HepG2 (cell line): ENCODE results near the gene TMPRSS11E. TPM values are rescaled to one million over a fixed set of nuclear protein-coding genes. Genes with fewer than 3 reads are reported as not detected.

Experiments
- AHDC1 ChIP-seq: sonication (generic); formaldehyde crosslinking; IDR thresholded peaks from 2 replicates; pipeline ENCODE4 v1.5.1; 2020; ENCODE audit warnings: mild to moderate bottlenecking, missing genetic modification reagents, borderline replicate concordance
- AKAP8 ChIP-seq: sonication (generic); formaldehyde crosslinking; IDR thresholded peaks from 2 replicates; pipeline ENCODE4 v1.5.1; 2020; ENCODE audit warnings: mild to moderate bottlenecking, missing genetic modification reagents
- E2F2 ChIP-seq: sonication (generic); formaldehyde crosslinking; IDR thresholded peaks from 2 replicates; pipeline ENCODE4 v1.4.0; 2020; ENCODE audit warnings: missing genetic modification reagents, borderline replicate concordance
- ERF ChIP-seq: IDR thresholded peaks from 2 replicates; pipeline ENCODE4 v1.6.1; 2018; ENCODE audit warnings: missing biosample characterization, missing genetic modification reagents
- HNF4G ChIP-seq, 2 experiments: sonication (generic) in 1 of 2; formaldehyde crosslinking in 1 of 2; IDR thresholded peaks; 2 replicates each; pipeline versions ENCODE4 v1.4.0 to v1.6.1; 2011 to 2020; ENCODE audit warnings: borderline replicate concordance in 2 of 2, low read depth in 2 of 2, mild to moderate bottlenecking in 2 of 2, low read length in 1 of 2, missing genetic modification reagents in 1 of 2, moderate library complexity in 1 of 2
- RBFOX2 ChIP-seq: fragments of 200-400 bp; formaldehyde crosslinking; IDR thresholded peaks from 2 replicates; pipeline ENCODE4 v1.6.1; 2017; ENCODE audit warnings: low read depth, mild to moderate bottlenecking, low read length
- SETDB1 ChIP-seq: sonication (generic); formaldehyde crosslinking; IDR thresholded peaks from 2 replicates; pipeline ENCODE4 v1.5.1; 2020; ENCODE audit warnings: missing genetic modification reagents, mild to moderate bottlenecking, borderline replicate concordance
- TAF15 ChIP-seq: fragments of 200-400 bp; formaldehyde crosslinking; IDR thresholded peaks from one replicate; pipeline ENCODE4 v1.6.1; 2018; ENCODE audit warnings: mild to moderate bottlenecking, low read depth, low read length; ENCODE audit not compliant: poor library complexity, severe bottlenecking
- TCF7L2 ChIP-seq: IDR thresholded peaks from 2 replicates; pipeline ENCODE4 v1.6.1; 2011; ENCODE audit warnings: mild to moderate bottlenecking, low read depth, low read length, moderate library complexity
- ZBTB33 ChIP-seq: sonication (generic); formaldehyde crosslinking; IDR thresholded peaks from 2 replicates; pipeline ENCODE4 v1.4.0; 2020; ENCODE audit warnings: missing genetic modification reagents
- ZFP36 ChIP-seq: fragments of 150-350 bp; IDR thresholded peaks from 2 replicates; pipeline ENCODE4 v1.6.1; 2018; ENCODE audit warnings: borderline replicate concordance, low read length, low read depth; ENCODE audit not compliant: partially characterized antibody
- ZFP36L2 ChIP-seq: sonication (generic); formaldehyde crosslinking; IDR thresholded peaks from 2 replicates; pipeline ENCODE4 v1.4.0; 2020; ENCODE audit warnings: missing genetic modification reagents
- ZNF234 ChIP-seq: sonication (generic); formaldehyde crosslinking; conservative IDR thresholded peaks from 2 replicates; pipeline ENCODE4 v1.5.1; 2020; ENCODE audit warnings: mild to moderate bottlenecking, missing genetic modification reagents
- ZNF333 ChIP-seq: sonication (generic); formaldehyde crosslinking; IDR thresholded peaks from 2 replicates; pipeline ENCODE4 v1.4.0; 2020; ENCODE audit warnings: mild to moderate bottlenecking, missing genetic modification reagents, borderline replicate concordance
- ZNF570 ChIP-seq: sonication (generic); formaldehyde crosslinking; IDR thresholded peaks from 2 replicates; pipeline ENCODE4 v1.4.0; 2020; ENCODE audit warnings: mild to moderate bottlenecking, missing genetic modification reagents, borderline replicate concordance
- polyA plus RNA-seq, 8 experiments: library from polyadenylated mRNA; depleted of rRNA in 3 of 8; stranded (reverse) in 7 of 8; unstranded in 1 of 8; fragments of >200 nt; fragmentation: Illumina TruSeq in 4 of 8; extraction: Trizol in 4 of 8; gene quantifications; 2 replicates each; pipeline versions ENCODE4 v1.2.1 to v1.2.3, GENCODE V29; 2011 to 2016; ENCODE audit warnings: low read depth in 4 of 8, missing spikeins in 1 of 8, mixed read lengths in 1 of 8; ENCODE audit not compliant: insufficient read depth in 1 of 8
- total RNA-seq, 5 experiments: library from RNA; depleted of rRNA; stranded (reverse); fragments of >200 nt; fragmentation: Illumina TruSeq; extraction: Trizol; gene quantifications; 2 replicates each; pipeline ENCODE4 v1.2.3, GENCODE V29; 2016; ENCODE audit warnings: low read depth in 1 of 5
- TF ChIP-seq, protein P1 (sequence below): sonication (generic); formaldehyde crosslinking; IDR thresholded peaks from 2 replicates; pipeline ENCODE4 v1.5.1; 2020; ENCODE audit warnings: missing genetic modification reagents, mild to moderate bottlenecking, borderline replicate concordance

TMPRSS11E gene
- total and polyA plus RNA-seq, 2 of the 13 experiments (the other 11 are each of a cell fraction or from before 2014, with no cell fraction given) = not detected

- TF ChIP-seq AHDC1 (CRISPR knock-in tag) (no peak), RBFOX2 (no peak), TAF15 (no peak), E2F2 (CRISPR knock-in tag) (no peak), AKAP8 (CRISPR knock-in tag) (no peak), ZNF234 (CRISPR knock-in tag) (no peak), SETDB1 (CRISPR knock-in tag) (no peak), ZFP36 (no peak), TCF7L2 (no peak), ZNF333 (no peak), ZBTB33 (no peak), HNF4G (IDR thresholded peaks at IDR 0.05; ENCODE audit: borderline replicate concordance, low read depth, low read length) (no peak), HNF4G (CRISPR knock-in tag; IDR thresholded peaks at IDR 0.05; ENCODE audit: borderline replicate concordance, low read depth) (no peak), ZNF570 (CRISPR knock-in tag) (no peak), ERF (CRISPR knock-in tag) (0 out of 2 replicates have a peak, but pooled peaks have one; percentile 39), ZFP36L2 (CRISPR knock-in tag) (no peak)
- TF ChIP-seq, protein P1, sequence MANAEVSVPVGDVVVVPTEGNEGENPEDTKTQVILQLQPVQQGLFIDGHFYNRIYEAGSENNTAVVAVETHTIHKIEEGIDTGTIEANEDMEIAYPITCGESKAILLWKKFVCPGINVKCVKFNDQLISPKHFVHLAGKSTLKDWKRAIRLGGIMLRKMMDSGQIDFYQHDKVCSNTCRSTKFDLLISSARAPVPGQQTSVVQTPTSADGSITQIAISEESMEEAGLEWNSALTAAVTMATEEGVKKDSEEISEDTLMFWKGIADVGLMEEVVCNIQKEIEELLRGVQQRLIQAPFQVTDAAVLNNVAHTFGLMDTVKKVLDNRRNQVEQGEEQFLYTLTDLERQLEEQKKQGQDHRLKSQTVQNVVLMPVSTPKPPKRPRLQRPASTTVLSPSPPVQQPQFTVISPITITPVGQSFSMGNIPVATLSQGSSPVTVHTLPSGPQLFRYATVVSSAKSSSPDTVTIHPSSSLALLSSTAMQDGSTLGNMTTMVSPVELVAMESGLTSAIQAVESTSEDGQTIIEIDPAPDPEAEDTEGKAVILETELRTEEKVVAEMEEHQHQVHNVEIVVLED (CRISPR knock-in tag) = no peak
Measured at GRCh38 chr4:68498413-68499007, 51.2 kb downstream of the TMPRSS11E start (continued).
